PC-9 (cell line): ENCODE measurements around the gene CHRD. TPM values are rescaled to one million over a fixed set of nuclear protein-coding genes. Genes with fewer than 3 reads are reported as not detected.
A peak's percentile ranks its signal among the peaks of the same experiment; 100 is the strongest.

Experiments used
- BruUV-seq: library from RNA; stranded (reverse); fragments of 400-500 nt; replicated peaks from 2 replicates; lab custom pipeline; 2021; lab: Mats Ljungman, UMichigan
- CTCF ChIA-PET: fragments of 300-600 bp; sonication (Branson Sonifier 250); formaldehyde crosslinking; loops from one replicate; lab custom pipeline; 2022; ENCODE audit warnings: antibody characterized with exemption; lab: Charles Lee
- POLR2A ChIA-PET: fragments of 300-600 bp; sonication (Branson Sonifier 250); formaldehyde crosslinking; loops from one replicate; lab custom pipeline; 2022; ENCODE audit warnings: antibody characterized with exemption; ENCODE audit not compliant: unreplicated experiment; lab: Charles Lee
- DNase-seq, 2 experiments: peaks; one replicate each; pipeline versions ENCODE4 v3.0.0 to v3.0.0-alpha.2; 2015 to 2022; ENCODE audit warnings: mixed read lengths in 1 of 2
- H2AFZ ChIP-seq: fragments of 200-600 bp; sonication (generic); 2 replicates; pipeline ENCODE4 v1.8.1; 2017; ENCODE audit warnings: antibody characterized with exemption
- H3F3A ChIP-seq: fragments of 200-600 bp; sonication (generic); 2 replicates; pipeline ENCODE4 v1.8.1; 2017; ENCODE audit warnings: antibody characterized with exemption, mild to moderate bottlenecking, low read depth; ENCODE audit not compliant: insufficient read depth
- H3K27ac ChIP-seq: fragments of 200-600 bp; sonication (generic); 2 replicates; pipeline ENCODE4 v1.6.1; 2016; ENCODE audit warnings: mixed run types
- H3K27me3 ChIP-seq: fragments of 200-600 bp; sonication (generic); 2 replicates; pipeline ENCODE4 v1.6.1; 2016; ENCODE audit warnings: low read depth, mixed run types; ENCODE audit not compliant: insufficient read depth
- H3K36me3 ChIP-seq: fragments of 200-600 bp; sonication (generic); 2 replicates; pipeline ENCODE4 v1.6.1; 2016; ENCODE audit warnings: low read depth, mixed run types
- H3K4me1 ChIP-seq: fragments of 200-600 bp; sonication (generic); replicated peaks from 2 replicates; pipeline ENCODE4 v1.6.1; 2016; ENCODE audit warnings: mixed run types; ENCODE audit not compliant: insufficient read depth
- H3K4me2 ChIP-seq: fragments of 200-600 bp; sonication (generic); 2 replicates; pipeline ENCODE4 v1.6.1; 2017; ENCODE audit warnings: mixed run types
- H3K4me3 ChIP-seq: fragments of 200-600 bp; sonication (generic); 2 replicates; pipeline ENCODE4 v1.6.1; 2016; ENCODE audit warnings: mixed run types
- H3K79me2 ChIP-seq: fragments of 200-600 bp; sonication (generic); 2 replicates; pipeline ENCODE4 v1.6.1; 2017; ENCODE audit warnings: low read depth, mixed run types
- H3K9me2 ChIP-seq: fragments of 200-600 bp; sonication (generic); 2 replicates; pipeline ENCODE4 v1.8.1; 2017; ENCODE audit warnings: mild to moderate bottlenecking; ENCODE audit not compliant: insufficient read depth
- H3K9me3 ChIP-seq: fragments of 200-600 bp; sonication (generic); 2 replicates; pipeline ENCODE4 v1.8.1; 2016; ENCODE audit warnings: low read depth; ENCODE audit not compliant: insufficient read depth
- H4K20me1 ChIP-seq: fragments of 200-600 bp; sonication (generic); 2 replicates; pipeline ENCODE4 v1.8.1; 2017; ENCODE audit not compliant: insufficient read depth
- CTCF ChIP-seq: fragments of 200-600 bp; sonication (generic); conservative IDR thresholded peaks from 2 replicates; pipeline ENCODE4 v1.6.1; 2017; ENCODE audit warnings: mixed run types, antibody characterized with exemption, mild to moderate bottlenecking, moderate library complexity
- EZH2 ChIP-seq: fragments of 200-600 bp; sonication (generic); IDR thresholded peaks from 2 replicates; pipeline ENCODE4 v1.8.0; 2017; ENCODE audit warnings: antibody characterized with exemption, low read depth
- intact Hi-C: fragments of 100-400 bp; cut with micrococcal nuclease; formaldehyde crosslinking; loops from one replicate; pipeline ENCODE4 v1.10.0; 2022; ENCODE audit not compliant: unreplicated experiment
- total RNA-seq: library from RNA; stranded (reverse); gene quantifications from 2 replicates; pipeline ENCODE4 v1.2.3, GENCODE V29; 2021

Gene CHRD
- total RNA-seq, 1 experiment from 2014 or later: not detected

GRCh38 chr3:184335661-184336546, 44.0 kb upstream of the CHRD start:
- peak overlapping the region; percentile 67 for H2AFZ ChIP-seq
- peaks cover 52% of the 10 kb centered on the region for H4K20me1 ChIP-seq
- peaks cover 25% of the 10 kb centered on the region for H3K79me2 ChIP-seq
- no peaks in the 10 kb centered on the region for H3K9me3 ChIP-seq
- H3K27me3 ChIP-seq: no peaks in the 10 kb centered on the region
- H3K4me2 ChIP-seq: peak overlapping the region; percentile 82
- ChIA-PET POLR2A (no interaction called here), CTCF (no interaction called here)
- DNase-seq: peak; percentile 53 to 89
- peaks cover 28% of the 10 kb centered on the region for H3K36me3 ChIP-seq
- BruUV-seq: no TSS peak
- intact Hi-C loops: loop anchor here (1.0 to 2.0 kb wide), 2 partner anchors 26 to 37 kb away; partner anchors contain the start of gene PSMD2
- TF ChIP-seq EZH2 (no peak), CTCF (no peak)
- no peaks in the 10 kb centered on the region for H3K9me2 ChIP-seq
- peak overlapping the region; percentile 68 for H3K4me3 ChIP-seq
- peaks cover 71% of the 10 kb centered on the region for H3F3A ChIP-seq
- H3K4me1 ChIP-seq: peaks cover 55% of the 10 kb centered on the region
- H3K27ac ChIP-seq: peak overlapping the region; percentile 73

DNA sequence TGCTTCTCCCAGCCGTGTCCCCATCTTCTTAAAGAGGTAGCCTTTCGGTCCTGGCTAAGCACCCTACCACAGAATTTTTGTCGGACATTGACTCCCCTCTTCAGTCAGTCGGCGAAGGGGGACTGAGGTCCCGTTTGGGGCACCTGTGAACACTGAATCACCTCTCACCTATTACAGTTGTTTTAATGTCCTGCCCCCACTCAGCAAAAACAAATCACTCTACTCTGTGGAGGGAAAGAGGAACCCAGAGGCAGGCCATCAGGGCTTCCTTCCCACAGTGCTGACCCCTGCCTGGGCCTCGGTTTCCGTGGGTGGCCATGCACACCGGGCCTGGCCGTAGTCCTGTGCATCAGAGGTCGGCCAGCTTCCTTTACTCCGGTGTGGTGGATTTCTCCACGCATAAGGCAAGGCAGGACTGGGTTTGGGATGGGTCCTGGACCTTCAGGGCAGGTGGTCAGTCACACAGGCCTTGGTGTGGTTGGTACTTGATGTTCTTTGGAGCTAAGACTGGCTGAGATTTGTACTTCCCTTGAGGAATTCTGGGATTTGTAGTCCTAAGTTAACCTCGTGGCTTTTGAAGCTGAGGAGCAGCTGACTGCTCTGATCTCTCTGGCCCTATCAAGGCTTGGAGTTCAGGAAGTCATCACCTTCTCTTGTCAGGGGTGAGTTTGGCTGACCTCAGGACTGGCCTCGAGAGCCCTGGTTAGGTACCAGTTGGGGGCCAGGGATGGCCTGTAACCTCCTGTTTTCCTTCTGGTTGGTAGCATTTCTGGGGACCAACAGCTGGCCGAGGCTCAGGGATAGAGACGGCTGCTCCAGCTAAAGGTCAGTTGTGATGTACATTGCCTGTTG, 43.1 kb upstream of the CHRD start:
- H2AFZ ChIP-seq: peak overlapping the region; percentile 67

More for the DNA sequence above, 43.1 kb upstream of the CHRD start:
- peaks cover 43% of the 10 kb centered on the region for H4K20me1 ChIP-seq
- peak in 1 of 2 experiments; percentile 56 for DNase-seq
- H3K4me2 ChIP-seq: peak overlapping the region; percentile 82
- peak overlapping the region; percentile 68 for H3K4me3 ChIP-seq
- no peaks in the 10 kb centered on the region for H3K27me3 ChIP-seq
- peaks cover 21% of the 10 kb centered on the region for H3K36me3 ChIP-seq
- peaks cover 50% of the 10 kb centered on the region for H3K4me1 ChIP-seq
- peaks cover 63% of the 10 kb centered on the region for H3F3A ChIP-seq
- intact Hi-C loops: loop anchor here (1.0 kb wide), 1 partner anchor 26 kb away; no protein-coding TSS in a partner anchor
- TF ChIP-seq EZH2 (no peak), CTCF (no peak)
- H3K9me3 ChIP-seq: no peaks in the 10 kb centered on the region
- BruUV-seq: TSS peak; percentile 44
- ChIA-PET CTCF (no interaction called here), POLR2A (interaction anchor here (0.7 kb wide), 1 partner anchor 26 kb away, joined by 3 read pairs; no protein-coding TSS in a partner anchor)
- no peaks in the 10 kb centered on the region for H3K9me2 ChIP-seq
- H3K27ac ChIP-seq: 0 out of 2 replicates have a peak overlapping the region, but pooled peaks have one; percentile 73
- H3K79me2 ChIP-seq: peaks cover 18% of the 10 kb centered on the region
